GM19043 (cell line): ENCODE results near the gene MYLK.

Source experiments
- ATAC-seq: cut with Tn5 transposase; IDR thresholded peaks from one replicate; pipeline ENCODE4 v1.9.1; 2021; ENCODE audit warnings: low read depth; ENCODE audit not compliant: unreplicated experiment

MYLK gene

GRCh38 chr3:123795471-123796251 lies 88.5 kb downstream of the MYLK start:
- no peak for ATAC-seq

GRCh38 chr3:123793425-123793824 lies 90.7 kb downstream of the MYLK start:
- ATAC-seq = no peak

- no peak for ATAC-seq
Observed at GRCh38 chr3:123792473-123793201, 91.5 kb downstream of the MYLK start.

- ATAC-seq = no peak
Observed at GRCh38 chr3:123791898-123792297, 92.2 kb downstream of the MYLK start.

- ATAC-seq = no peak
Observed at GRCh38 chr3:123791417-123791816, 92.7 kb downstream of the MYLK start.

GRCh38 chr3:123791073-123791370 lies 93.1 kb downstream of the MYLK start:
- ATAC-seq = no peak

GRCh38 chr3:123790254-123791072 lies 93.7 kb downstream of the MYLK start:
- ATAC-seq = no peak

GRCh38 chr3:123789760-123790159 lies 94.4 kb downstream of the MYLK start:
- no peak for ATAC-seq

- ATAC-seq = no peak
Observed at GRCh38 chr3:123789160-123789559, 95.0 kb downstream of the MYLK start.

GRCh38 chr3:123788710-123789109 lies 95.4 kb downstream of the MYLK start:
- no peak for ATAC-seq

- no peak for ATAC-seq
Observed at GRCh38 chr3:123787133-123787532, 97.0 kb downstream of the MYLK start.

- ATAC-seq = no peak
Observed at GRCh38 chr3:123785602-123786001, 98.5 kb downstream of the MYLK start.

- ATAC-seq = no peak
Observed at GRCh38 chr3:123783811-123784210, 100.3 kb downstream of the MYLK start.

- ATAC-seq = no peak
Observed at GRCh38 chr3:123783050-123783689, 101.0 kb downstream of the MYLK start.

- ATAC-seq = no peak
Observed at GRCh38 chr3:123782488-123782887, 101.6 kb downstream of the MYLK start.

- ATAC-seq = no peak
Observed at GRCh38 chr3:123781571-123782275, 102.4 kb downstream of the MYLK start.

GRCh38 chr3:123781138-123781537 lies 103.0 kb downstream of the MYLK start:
- ATAC-seq = no peak

GRCh38 chr3:123780656-123781055 lies 103.5 kb downstream of the MYLK start:
- ATAC-seq = no peak

GRCh38 chr3:123779655-123780231 lies 104.4 kb downstream of the MYLK start:
- ATAC-seq = no peak
